Measurements from ENCODE around the gene CPNE5. TPM values are rescaled to one million over a fixed set of nuclear protein-coding genes. Genes with fewer than 3 reads are reported as not detected.

Gene CPNE5
- total and polyA plus RNA-seq, 2 experiments from 2014 or later, result 0.30 to 1.2 TPM

- Histone ChIP-seq H3K36me3 (replicated peaks; ENCODE audit: insufficient read depth, low read depth) (no peaks in the 10 kb centered on the region), H3K27ac (no peak overlapping the region), H3K4me1 (ENCODE audit: insufficient read depth) (no peaks in the 10 kb centered on the region), H3K4me2 (no peak overlapping the region), H3K4me3 (no peak overlapping the region), H2AFZ (no peak overlapping the region), H3K27me3 (no peaks in the 10 kb centered on the region), H4K20me1 (ENCODE audit: insufficient read depth, poor library complexity, severe bottlenecking) (no peaks in the 10 kb centered on the region), H3K9me3 (ENCODE audit: low read depth) (no peaks in the 10 kb centered on the region), H3K79me2 (no peaks in the 10 kb centered on the region), H3K9me2 (replicated peaks; ENCODE audit: insufficient read depth) (no peaks in the 10 kb centered on the region)
- 90% methylated on average over 6 of the region's 6 CpGs for WGBS (ENCODE audit: low lambda C conversion rate, missing lambda C conversion rate)
- DNase-seq (ENCODE audit: low spot score), result no peak
- TF ChIP-seq EZH2 (IDR thresholded peaks at IDR 0.05; ENCODE audit: borderline replicate concordance), result no peak
- no peak for TF ChIP-seq EZH2phosphoT487 (IDR thresholded peaks at IDR 0.05; ENCODE audit: low read depth, severe bottlenecking, unreplicated experiment)
- TF ChIP-seq CTCF (IDR thresholded peaks at IDR 0.05; ENCODE audit: poor library complexity), result no peak
These were observed 144.6 kb downstream of the CPNE5 start for GRCh38 chr6:36694616-36695015.

GRCh38 chr6:36692861-36693702 is 146.2 kb downstream of the CPNE5 start:
- Histone ChIP-seq H3K27me3 (no peaks in the 10 kb centered on the region), H3K79me2 (no peaks in the 10 kb centered on the region), H3K9me3 (ENCODE audit: low read depth) (no peaks in the 10 kb centered on the region), H3K4me1 (ENCODE audit: insufficient read depth) (no peaks in the 10 kb centered on the region), H2AFZ (no peak overlapping the region), H3K27ac (no peak overlapping the region), H3K9me2 (replicated peaks; ENCODE audit: insufficient read depth) (no peaks in the 10 kb centered on the region), H3K36me3 (replicated peaks; ENCODE audit: insufficient read depth, low read depth) (no peaks in the 10 kb centered on the region), H4K20me1 (ENCODE audit: insufficient read depth, poor library complexity, severe bottlenecking) (no peaks in the 10 kb centered on the region), H3K4me2 (no peak overlapping the region), H3K4me3 (no peak overlapping the region)
- DNase-seq (ENCODE audit: low spot score), result no peak
- 83% methylated on average over 27 of the region's 27 CpGs for WGBS (ENCODE audit: low lambda C conversion rate, missing lambda C conversion rate)
- TF ChIP-seq CTCF (IDR thresholded peaks at IDR 0.05; ENCODE audit: poor library complexity), result no peak
- TF ChIP-seq EZH2 (IDR thresholded peaks at IDR 0.05; ENCODE audit: borderline replicate concordance), result no peak
- no peak for TF ChIP-seq EZH2phosphoT487 (IDR thresholded peaks at IDR 0.05; ENCODE audit: low read depth, severe bottlenecking, unreplicated experiment)

GRCh38 chr6:36692220-36692619 is 147.0 kb downstream of the CPNE5 start:
- H3K9me2 ChIP-seq (replicated peaks; ENCODE audit: insufficient read depth), result no peaks in the 10 kb centered on the region
- no peak overlapping the region for H3K4me3 ChIP-seq
- H3K36me3 ChIP-seq (replicated peaks; ENCODE audit: insufficient read depth, low read depth), result no peaks in the 10 kb centered on the region
- TF ChIP-seq EZH2 (IDR thresholded peaks at IDR 0.05; ENCODE audit: borderline replicate concordance) (no peak), EZH2phosphoT487 (IDR thresholded peaks at IDR 0.05; ENCODE audit: low read depth, severe bottlenecking, unreplicated experiment) (no peak), CTCF (IDR thresholded peaks at IDR 0.05; ENCODE audit: poor library complexity) (no peak)
- no peaks in the 10 kb centered on the region for H3K27me3 ChIP-seq
- no peak overlapping the region for H3K27ac ChIP-seq
- DNase-seq (ENCODE audit: low spot score), result no peak
- H3K9me3 ChIP-seq (ENCODE audit: low read depth), result no peaks in the 10 kb centered on the region
- no peak overlapping the region for H2AFZ ChIP-seq
- H4K20me1 ChIP-seq (ENCODE audit: insufficient read depth, poor library complexity, severe bottlenecking), result no peaks in the 10 kb centered on the region
- H3K4me1 ChIP-seq (ENCODE audit: insufficient read depth), result no peaks in the 10 kb centered on the region
- no peak overlapping the region for H3K4me2 ChIP-seq
- no peaks in the 10 kb centered on the region for H3K79me2 ChIP-seq
- WGBS (ENCODE audit: low lambda C conversion rate, missing lambda C conversion rate), result 85% methylated on average over 3 of the region's 3 CpGs
